SK-N-MC (cell line): Measurements from ENCODE around the gene C8A.

Experiments used
- DNase-seq: peaks from one replicate; pipeline ENCODE4 v3.0.0-alpha.2; 2011; ENCODE audit warnings: low read depth, low spot score
- H3K27ac ChIP-seq: fragments of 200-600 bp; sonication (generic); 2 replicates; pipeline ENCODE4 v1.5.1; 2016; ENCODE audit warnings: mixed run types
- H3K36me3 ChIP-seq: fragments of 200-600 bp; sonication (generic); 2 replicates; pipeline ENCODE4 v1.6.1; 2017; ENCODE audit warnings: antibody characterized with exemption, low read length, mixed read lengths; ENCODE audit not compliant: insufficient read depth
- H3K4me3 ChIP-seq: fragments of 200-600 bp; sonication (generic); 2 replicates; pipeline ENCODE4 v1.5.1; 2016
- H3K9ac ChIP-seq: fragments of 200-600 bp; sonication (generic); 2 replicates; pipeline ENCODE4 v1.8.0; 2017; ENCODE audit warnings: mixed run types, mixed read lengths; ENCODE audit not compliant: insufficient read length
- H3K9me3 ChIP-seq: fragments of 200-600 bp; sonication (generic); 2 replicates; pipeline ENCODE4 v1.6.1; 2017; ENCODE audit warnings: low read depth, mild to moderate bottlenecking, antibody characterized with exemption, low read length, moderate library complexity, mixed read lengths
- EZH2 ChIP-seq: fragments of 200-600 bp; sonication (generic); IDR thresholded peaks from one replicate; pipeline ENCODE4 v1.6.1; 2017; ENCODE audit warnings: antibody characterized with exemption
- FOXP2 ChIP-seq: optimal IDR thresholded peaks from 2 replicates; pipeline ENCODE3; 2011; ENCODE audit warnings: mild to moderate bottlenecking, moderate library complexity; ENCODE audit not compliant: insufficient read depth; ENCODE audit errors: extremely low read length, control extremely low read depth
- POLR2AphosphoS5 ChIP-seq: IDR thresholded peaks from 2 replicates; pipeline ENCODE4 v1.6.1; 2012; ENCODE audit warnings: mild to moderate bottlenecking, low read depth, low read length, borderline replicate concordance

C8A gene

DNA sequence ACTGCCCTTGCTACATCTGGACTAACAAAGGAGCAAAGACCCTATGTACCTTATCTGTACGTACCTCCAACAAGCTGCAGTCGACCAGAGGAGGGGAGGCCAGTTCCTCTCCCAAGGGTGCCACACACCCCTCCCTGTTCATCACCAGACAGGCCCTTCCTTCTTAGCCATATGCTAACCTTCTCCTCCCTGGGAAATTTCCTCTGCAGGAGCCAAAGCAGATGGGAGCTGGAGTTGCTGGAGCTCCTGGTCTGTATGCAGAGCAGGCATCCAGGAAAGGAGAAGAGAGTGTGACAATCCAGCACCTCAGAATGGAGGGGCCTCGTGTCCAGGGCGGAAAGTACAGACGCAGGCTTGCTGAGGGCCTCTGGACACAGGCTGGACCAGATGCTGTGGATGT, 62.8 kb downstream of the C8A start:
- no peaks in the 10 kb centered on the region for H3K9me3 ChIP-seq
- H3K4me3 ChIP-seq = no peak overlapping the region
- no peak for DNase-seq
- no peaks in the 10 kb centered on the region for H3K36me3 ChIP-seq
- TF ChIP-seq EZH2 (no peak), POLR2AphosphoS5 (no peak), FOXP2 (no peak)
- H3K9ac ChIP-seq = no peak overlapping the region
- H3K27ac ChIP-seq = no peak overlapping the region

- Histone ChIP-seq H3K27ac (no peak overlapping the region), H3K9me3 (no peaks in the 10 kb centered on the region), H3K9ac (no peak overlapping the region), H3K4me3 (no peak overlapping the region), H3K36me3 (no peaks in the 10 kb centered on the region)
- DNase-seq = no peak
- TF ChIP-seq EZH2 = no peak
- no peak for TF ChIP-seq POLR2AphosphoS5
- TF ChIP-seq FOXP2 = no peak
These were observed 66.0 kb downstream of the C8A start for GRCh38 chr1:56920591-56921001.

- DNase-seq = no peak
- H3K9me3 ChIP-seq = no peaks in the 10 kb centered on the region
- H3K36me3 ChIP-seq = no peaks in the 10 kb centered on the region
- H3K4me3 ChIP-seq = no peak overlapping the region
- no peak for TF ChIP-seq POLR2AphosphoS5
- no peak for TF ChIP-seq EZH2
- TF ChIP-seq FOXP2 = no peak
- H3K9ac ChIP-seq = no peak overlapping the region
- H3K27ac ChIP-seq = no peak overlapping the region
These were observed 66.9 kb downstream of the C8A start for GRCh38 chr1:56921479-56921878.

- no peak for DNase-seq
- no peak overlapping the region for H3K9ac ChIP-seq
- no peak overlapping the region for H3K4me3 ChIP-seq
- TF ChIP-seq FOXP2 (no peak), EZH2 (no peak), POLR2AphosphoS5 (no peak)
- no peak overlapping the region for H3K27ac ChIP-seq
- H3K9me3 ChIP-seq = no peaks in the 10 kb centered on the region
- no peaks in the 10 kb centered on the region for H3K36me3 ChIP-seq
These were observed 67.5 kb downstream of the C8A start for GRCh38 chr1:56922070-56922469.

GRCh38 chr1:56922507-56922906, 67.9 kb downstream of the C8A start:
- TF ChIP-seq EZH2 (no peak), POLR2AphosphoS5 (no peak), FOXP2 (no peak)
- H3K4me3 ChIP-seq = no peak overlapping the region
- no peaks in the 10 kb centered on the region for H3K36me3 ChIP-seq
- H3K27ac ChIP-seq = no peak overlapping the region
- no peak for DNase-seq
- no peak overlapping the region for H3K9ac ChIP-seq
- no peaks in the 10 kb centered on the region for H3K9me3 ChIP-seq

GRCh38 chr1:56923201-56923600, 68.6 kb downstream of the C8A start:
- Histone ChIP-seq H3K4me3 (no peak overlapping the region), H3K9me3 (no peaks in the 10 kb centered on the region), H3K36me3 (no peaks in the 10 kb centered on the region), H3K27ac (no peak overlapping the region), H3K9ac (no peak overlapping the region)
- no peak for DNase-seq
- TF ChIP-seq FOXP2 (no peak), POLR2AphosphoS5 (no peak), EZH2 (no peak)

DNA sequence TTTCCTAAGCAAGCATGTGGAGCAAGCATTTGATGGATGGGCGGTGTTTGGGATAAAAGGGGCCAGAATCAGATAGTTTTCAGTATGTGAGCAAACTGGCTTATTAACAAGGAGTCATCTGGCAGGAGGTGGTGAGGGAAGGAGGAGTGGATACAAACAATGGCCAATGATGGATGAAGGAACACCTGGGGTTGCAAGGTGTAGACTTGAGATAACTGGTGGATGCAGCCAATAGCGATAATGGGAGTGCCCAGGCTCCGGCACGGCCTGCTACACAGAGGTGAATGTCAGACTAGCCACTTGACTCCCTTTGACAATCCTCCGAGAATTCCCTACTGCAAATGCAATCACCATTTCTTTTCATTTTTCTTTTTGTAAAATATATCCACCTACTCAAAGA, 69.5 kb downstream of the C8A start:
- Histone ChIP-seq H3K36me3 (no peaks in the 10 kb centered on the region), H3K4me3 (no peak overlapping the region), H3K27ac (no peak overlapping the region), H3K9ac (no peak overlapping the region), H3K9me3 (no peaks in the 10 kb centered on the region)
- TF ChIP-seq EZH2 (no peak), FOXP2 (no peak), POLR2AphosphoS5 (no peak)
- DNase-seq = no peak

- Histone ChIP-seq H3K9ac (no peak overlapping the region), H3K4me3 (no peak overlapping the region), H3K27ac (no peak overlapping the region), H3K9me3 (no peaks in the 10 kb centered on the region), H3K36me3 (no peaks in the 10 kb centered on the region)
- DNase-seq = no peak
- TF ChIP-seq POLR2AphosphoS5 (no peak), FOXP2 (no peak), EZH2 (no peak)
These were observed 70.6 kb downstream of the C8A start for GRCh38 chr1:56925193-56925592.

DNA sequence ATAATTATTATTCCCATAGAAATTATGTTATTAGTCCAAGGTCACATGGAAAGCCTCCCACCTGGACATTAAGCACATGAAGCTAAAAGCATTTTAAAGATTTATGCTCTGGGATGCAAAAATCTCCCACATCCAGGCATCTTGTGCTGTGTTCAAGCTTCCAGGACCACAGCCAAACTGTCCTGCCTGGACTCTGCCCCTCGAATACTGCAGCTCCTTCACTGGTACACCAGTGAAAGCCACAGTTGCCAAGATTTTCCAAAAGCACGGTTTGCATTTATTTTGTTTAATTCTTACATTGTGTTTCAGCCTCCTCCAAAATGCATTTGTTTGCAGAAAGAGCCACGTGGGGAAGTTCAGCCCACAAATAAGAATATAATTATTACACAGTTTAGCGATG, 72.6 kb downstream of the C8A start:
- H3K36me3 ChIP-seq = no peaks in the 10 kb centered on the region
- H3K9me3 ChIP-seq = no peaks in the 10 kb centered on the region
- no peak for DNase-seq
- no peak overlapping the region for H3K4me3 ChIP-seq
- no peak overlapping the region for H3K9ac ChIP-seq
- TF ChIP-seq EZH2 = no peak
- no peak overlapping the region for H3K27ac ChIP-seq
